ENCODE measurements around the gene SYNGAP1.
"Not testable (repeated sequence)": the region's sequence is repeated elsewhere in the genome, so short reads cannot be mapped to it uniquely, and the experiment has no call there.

DNA sequence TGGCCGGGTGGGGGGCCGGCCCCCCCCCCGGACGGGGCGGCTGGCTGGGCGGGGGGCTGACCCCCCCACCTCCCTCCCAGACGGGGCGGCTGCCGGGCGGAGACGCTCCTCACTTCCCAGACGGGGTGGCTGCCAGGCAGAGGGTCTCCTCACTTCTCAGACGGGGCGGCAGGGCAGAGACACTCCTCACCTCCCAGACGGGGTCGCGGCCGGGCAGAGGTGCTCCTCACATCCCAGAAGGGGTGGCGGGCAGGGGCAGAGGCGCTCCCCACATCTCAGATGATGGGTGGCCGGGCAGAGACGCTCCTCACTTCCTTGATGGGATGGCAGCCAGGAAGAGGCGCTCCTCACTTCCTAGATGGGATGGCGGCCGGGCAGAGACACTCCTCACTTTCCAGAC lies 65.8 kb downstream of the SYNGAP1 start:
- TF ChIP-seq, protein P1, sequence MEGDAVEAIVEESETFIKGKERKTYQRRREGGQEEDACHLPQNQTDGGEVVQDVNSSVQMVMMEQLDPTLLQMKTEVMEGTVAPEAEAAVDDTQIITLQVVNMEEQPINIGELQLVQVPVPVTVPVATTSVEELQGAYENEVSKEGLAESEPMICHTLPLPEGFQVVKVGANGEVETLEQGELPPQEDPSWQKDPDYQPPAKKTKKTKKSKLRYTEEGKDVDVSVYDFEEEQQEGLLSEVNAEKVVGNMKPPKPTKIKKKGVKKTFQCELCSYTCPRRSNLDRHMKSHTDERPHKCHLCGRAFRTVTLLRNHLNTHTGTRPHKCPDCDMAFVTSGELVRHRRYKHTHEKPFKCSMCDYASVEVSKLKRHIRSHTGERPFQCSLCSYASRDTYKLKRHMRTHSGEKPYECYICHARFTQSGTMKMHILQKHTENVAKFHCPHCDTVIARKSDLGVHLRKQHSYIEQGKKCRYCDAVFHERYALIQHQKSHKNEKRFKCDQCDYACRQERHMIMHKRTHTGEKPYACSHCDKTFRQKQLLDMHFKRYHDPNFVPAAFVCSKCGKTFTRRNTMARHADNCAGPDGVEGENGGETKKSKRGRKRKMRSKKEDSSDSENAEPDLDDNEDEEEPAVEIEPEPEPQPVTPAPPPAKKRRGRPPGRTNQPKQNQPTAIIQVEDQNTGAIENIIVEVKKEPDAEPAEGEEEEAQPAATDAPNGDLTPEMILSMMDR (IDR thresholded peaks at IDR 0.05; ENCODE audit: insufficient read depth, low read depth, low read length): not testable (repeated sequence)
- TF ChIP-seq EZH2 (IDR thresholded peaks at IDR 0.05; ENCODE audit: insufficient read depth, low read length): not testable (repeated sequence)
